GM23338 (cell line): Measurements from ENCODE around the gene ZNRF1. TPM values are rescaled to one million over a fixed set of nuclear protein-coding genes. Genes with fewer than 3 reads are reported as not detected.
A peak's percentile ranks its signal among the peaks of the same experiment; 100 is the strongest.

Experiments
- ATAC-seq: fragments of 200-7000 bp; cut with Tn5 transposase; 3 replicates; pipeline ENCODE4 v1.9.1; 2020
- DNase-seq: peaks from one replicate; pipeline ENCODE4 v3.0.0-alpha.2; 2015; ENCODE audit warnings: low spot score
- H2AFZ ChIP-seq: fragments of 200-600 bp; sonication (generic); 2 replicates; pipeline ENCODE4 v1.8.0; 2016; ENCODE audit warnings: antibody characterized with exemption, mild to moderate bottlenecking, moderate library complexity
- H3F3A ChIP-seq: fragments of 200-600 bp; sonication (generic); replicated peaks from 2 replicates; pipeline ENCODE4 v1.8.0; 2017; ENCODE audit warnings: antibody characterized with exemption, mixed run types, low read depth
- H3K27ac ChIP-seq: fragments of 200-600 bp; sonication (generic); 2 replicates; pipeline ENCODE4 v1.6.1; 2016; ENCODE audit warnings: low read depth
- H3K27me3 ChIP-seq: fragments of 200-600 bp; sonication (generic); 2 replicates; pipeline ENCODE4 v1.8.0; 2016; ENCODE audit warnings: mild to moderate bottlenecking, mixed run types, moderate library complexity; ENCODE audit not compliant: insufficient read depth
- H3K36me3 ChIP-seq: fragments of 200-600 bp; sonication (generic); 2 replicates; pipeline ENCODE4 v1.8.0; 2016; ENCODE audit warnings: mild to moderate bottlenecking; ENCODE audit not compliant: insufficient read depth
- H3K4me1 ChIP-seq: fragments of 200-600 bp; sonication (generic); 2 replicates; pipeline ENCODE4 v1.8.0; 2016; ENCODE audit warnings: mild to moderate bottlenecking, moderate library complexity; ENCODE audit not compliant: insufficient read depth
- H3K4me2 ChIP-seq: fragments of 200-600 bp; sonication (generic); 2 replicates; pipeline ENCODE4 v1.7.1; 2017; ENCODE audit warnings: mixed run types
- H3K4me3 ChIP-seq: fragments of 200-600 bp; sonication (generic); 2 replicates; pipeline ENCODE4 v1.6.1; 2016; ENCODE audit warnings: mixed run types
- H3K79me2 ChIP-seq: fragments of 200-600 bp; sonication (generic); replicated peaks from 2 replicates; pipeline ENCODE4 v1.8.0; 2017; ENCODE audit warnings: mild to moderate bottlenecking; ENCODE audit not compliant: insufficient read depth
- H3K9me2 ChIP-seq: fragments of 200-600 bp; sonication (generic); 2 replicates; pipeline ENCODE4 v1.8.0; 2017; ENCODE audit not compliant: insufficient read depth
- H4K20me1 ChIP-seq: fragments of 200-600 bp; sonication (generic); replicated peaks from 2 replicates; pipeline ENCODE4 v1.8.0; 2017; ENCODE audit warnings: mild to moderate bottlenecking; ENCODE audit not compliant: insufficient read depth
- H3K27ac Mint-ChIP-seq: 2 replicates; pipeline ENCODE4 v1.8.0; 2020; ENCODE audit warnings: inconsistent platforms, mild to moderate bottlenecking, moderate library complexity, mixed read lengths
- H3K27me3 Mint-ChIP-seq: 3 replicates; pipeline ENCODE4 v1.8.0; 2022; ENCODE audit warnings: low read depth, mild to moderate bottlenecking, moderate library complexity, mixed read lengths, inconsistent platforms; ENCODE audit not compliant: insufficient read depth, poor library complexity
- H3K36me3 Mint-ChIP-seq: 3 replicates; pipeline ENCODE4 v1.8.0; 2021; ENCODE audit warnings: low read depth, mild to moderate bottlenecking, inconsistent platforms, moderate library complexity, mixed read lengths
- H3K4me1 Mint-ChIP-seq: 3 replicates; pipeline ENCODE4 v1.8.0; 2020; ENCODE audit warnings: mild to moderate bottlenecking, inconsistent platforms, mixed read lengths
- H3K4me3 Mint-ChIP-seq: 3 replicates; pipeline ENCODE4 v1.8.0; 2021; ENCODE audit warnings: moderate library complexity, mild to moderate bottlenecking, inconsistent platforms, mixed read lengths
- H3K9me3 Mint-ChIP-seq: 3 replicates; pipeline ENCODE4 v1.8.0; 2020; ENCODE audit warnings: moderate library complexity, mild to moderate bottlenecking, inconsistent platforms, mixed read lengths
- CREB1 ChIP-seq: fragments of 250-450 bp; sonication (Bioruptor Pico); IDR thresholded peaks from 2 replicates; pipeline ENCODE4 v1.5.0; 2020; ENCODE audit warnings: low read depth, mild to moderate bottlenecking, moderate library complexity
- EZH2 ChIP-seq: fragments of 200-600 bp; sonication (generic); IDR thresholded peaks from one replicate; pipeline ENCODE4 v1.8.0; 2017; ENCODE audit warnings: antibody characterized with exemption, mild to moderate bottlenecking, low read depth; ENCODE audit not compliant: unreplicated experiment
- EZH2phosphoT487 ChIP-seq: fragments of 200-600 bp; sonication (generic); IDR thresholded peaks from one replicate; pipeline ENCODE4 v1.8.1; 2018; ENCODE audit warnings: antibody characterized with exemption; ENCODE audit not compliant: unreplicated experiment
- JUNB ChIP-seq: IDR thresholded peaks from one replicate; pipeline ENCODE4 v1.6.1; 2016; ENCODE audit warnings: antibody characterized with exemption; ENCODE audit not compliant: unreplicated experiment
- NANOG ChIP-seq: IDR thresholded peaks from 2 replicates; pipeline ENCODE4 v1.6.1; 2016; ENCODE audit warnings: antibody characterized with exemption, borderline replicate concordance
- POLR2AphosphoS5 ChIP-seq: IDR thresholded peaks from 2 replicates; pipeline ENCODE4 v1.6.1; 2016; ENCODE audit warnings: antibody characterized with exemption, low read depth
- STAT1 ChIP-seq: IDR thresholded peaks from one replicate; pipeline ENCODE4 v1.6.1; 2016; ENCODE audit warnings: antibody characterized with exemption; ENCODE audit not compliant: unreplicated experiment
- ZNF331 ChIP-seq: fragments of 250-450 bp; sonication (Bioruptor Pico); IDR thresholded peaks from 2 replicates; pipeline ENCODE4 v1.5.0; 2020; ENCODE audit warnings: low read depth, mild to moderate bottlenecking, moderate library complexity
- polyA plus RNA-seq: library from polyadenylated mRNA; unstranded; fragments of >200 nt; fragmentation: Nextera tagmentation; extraction: Ambion mirVana; gene quantifications from 2 replicates; pipeline ENCODE4 v1.2.1, GENCODE V29; 2016
- total RNA-seq: library from RNA; depleted of rRNA; stranded (reverse); fragments of >200 nt; shearing (Covaris generic); gene quantifications from 2 replicates; pipeline ENCODE4 v1.2.3, GENCODE V29; 2014
- TF ChIP-seq, protein P1 (sequence below): fragments of 250-450 bp; sonication (Bioruptor Pico); IDR thresholded peaks from 2 replicates; pipeline ENCODE4 v1.5.0; 2020; ENCODE audit warnings: mild to moderate bottlenecking, moderate library complexity
- TF ChIP-seq, protein P2 (sequence below): IDR thresholded peaks from 2 replicates; pipeline ENCODE4 v1.6.1; 2016; ENCODE audit warnings: antibody characterized with exemption
- TF ChIP-seq, protein P3 (sequence below), 2 experiments: fragments of 200-600 bp in 1 of 2; sonication (generic) in 1 of 2; conservative IDR thresholded peaks; 2 replicates each; pipeline versions ENCODE4 v1.5.1 to v1.6.1; 2016 to 2017; ENCODE audit warnings: antibody characterized with exemption in 2 of 2, low read depth in 2 of 2, mild to moderate bottlenecking in 2 of 2, moderate library complexity in 1 of 2

Gene ZNRF1
- total and polyA plus RNA-seq, 2 experiments from 2014 or later: 22.4 to 42.1 TPM

DNA sequence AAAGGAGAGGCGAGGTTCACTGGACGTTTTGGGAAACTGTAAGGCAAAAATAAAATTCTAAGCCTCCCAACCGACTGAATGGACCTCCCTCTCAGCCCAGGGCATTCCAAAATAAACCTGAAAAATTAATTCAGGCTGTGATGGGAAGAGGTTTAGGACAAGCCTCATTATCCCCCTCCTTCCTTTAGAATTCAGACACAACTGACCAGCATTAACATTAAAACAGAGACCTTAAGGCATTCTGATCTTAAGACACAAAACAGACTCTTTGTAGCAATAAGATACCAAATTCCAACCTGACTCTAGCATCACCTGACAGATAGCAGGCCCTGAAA lies 118.1 kb downstream of the ZNRF1 start (continued):
- TF ChIP-seq, protein P1, sequence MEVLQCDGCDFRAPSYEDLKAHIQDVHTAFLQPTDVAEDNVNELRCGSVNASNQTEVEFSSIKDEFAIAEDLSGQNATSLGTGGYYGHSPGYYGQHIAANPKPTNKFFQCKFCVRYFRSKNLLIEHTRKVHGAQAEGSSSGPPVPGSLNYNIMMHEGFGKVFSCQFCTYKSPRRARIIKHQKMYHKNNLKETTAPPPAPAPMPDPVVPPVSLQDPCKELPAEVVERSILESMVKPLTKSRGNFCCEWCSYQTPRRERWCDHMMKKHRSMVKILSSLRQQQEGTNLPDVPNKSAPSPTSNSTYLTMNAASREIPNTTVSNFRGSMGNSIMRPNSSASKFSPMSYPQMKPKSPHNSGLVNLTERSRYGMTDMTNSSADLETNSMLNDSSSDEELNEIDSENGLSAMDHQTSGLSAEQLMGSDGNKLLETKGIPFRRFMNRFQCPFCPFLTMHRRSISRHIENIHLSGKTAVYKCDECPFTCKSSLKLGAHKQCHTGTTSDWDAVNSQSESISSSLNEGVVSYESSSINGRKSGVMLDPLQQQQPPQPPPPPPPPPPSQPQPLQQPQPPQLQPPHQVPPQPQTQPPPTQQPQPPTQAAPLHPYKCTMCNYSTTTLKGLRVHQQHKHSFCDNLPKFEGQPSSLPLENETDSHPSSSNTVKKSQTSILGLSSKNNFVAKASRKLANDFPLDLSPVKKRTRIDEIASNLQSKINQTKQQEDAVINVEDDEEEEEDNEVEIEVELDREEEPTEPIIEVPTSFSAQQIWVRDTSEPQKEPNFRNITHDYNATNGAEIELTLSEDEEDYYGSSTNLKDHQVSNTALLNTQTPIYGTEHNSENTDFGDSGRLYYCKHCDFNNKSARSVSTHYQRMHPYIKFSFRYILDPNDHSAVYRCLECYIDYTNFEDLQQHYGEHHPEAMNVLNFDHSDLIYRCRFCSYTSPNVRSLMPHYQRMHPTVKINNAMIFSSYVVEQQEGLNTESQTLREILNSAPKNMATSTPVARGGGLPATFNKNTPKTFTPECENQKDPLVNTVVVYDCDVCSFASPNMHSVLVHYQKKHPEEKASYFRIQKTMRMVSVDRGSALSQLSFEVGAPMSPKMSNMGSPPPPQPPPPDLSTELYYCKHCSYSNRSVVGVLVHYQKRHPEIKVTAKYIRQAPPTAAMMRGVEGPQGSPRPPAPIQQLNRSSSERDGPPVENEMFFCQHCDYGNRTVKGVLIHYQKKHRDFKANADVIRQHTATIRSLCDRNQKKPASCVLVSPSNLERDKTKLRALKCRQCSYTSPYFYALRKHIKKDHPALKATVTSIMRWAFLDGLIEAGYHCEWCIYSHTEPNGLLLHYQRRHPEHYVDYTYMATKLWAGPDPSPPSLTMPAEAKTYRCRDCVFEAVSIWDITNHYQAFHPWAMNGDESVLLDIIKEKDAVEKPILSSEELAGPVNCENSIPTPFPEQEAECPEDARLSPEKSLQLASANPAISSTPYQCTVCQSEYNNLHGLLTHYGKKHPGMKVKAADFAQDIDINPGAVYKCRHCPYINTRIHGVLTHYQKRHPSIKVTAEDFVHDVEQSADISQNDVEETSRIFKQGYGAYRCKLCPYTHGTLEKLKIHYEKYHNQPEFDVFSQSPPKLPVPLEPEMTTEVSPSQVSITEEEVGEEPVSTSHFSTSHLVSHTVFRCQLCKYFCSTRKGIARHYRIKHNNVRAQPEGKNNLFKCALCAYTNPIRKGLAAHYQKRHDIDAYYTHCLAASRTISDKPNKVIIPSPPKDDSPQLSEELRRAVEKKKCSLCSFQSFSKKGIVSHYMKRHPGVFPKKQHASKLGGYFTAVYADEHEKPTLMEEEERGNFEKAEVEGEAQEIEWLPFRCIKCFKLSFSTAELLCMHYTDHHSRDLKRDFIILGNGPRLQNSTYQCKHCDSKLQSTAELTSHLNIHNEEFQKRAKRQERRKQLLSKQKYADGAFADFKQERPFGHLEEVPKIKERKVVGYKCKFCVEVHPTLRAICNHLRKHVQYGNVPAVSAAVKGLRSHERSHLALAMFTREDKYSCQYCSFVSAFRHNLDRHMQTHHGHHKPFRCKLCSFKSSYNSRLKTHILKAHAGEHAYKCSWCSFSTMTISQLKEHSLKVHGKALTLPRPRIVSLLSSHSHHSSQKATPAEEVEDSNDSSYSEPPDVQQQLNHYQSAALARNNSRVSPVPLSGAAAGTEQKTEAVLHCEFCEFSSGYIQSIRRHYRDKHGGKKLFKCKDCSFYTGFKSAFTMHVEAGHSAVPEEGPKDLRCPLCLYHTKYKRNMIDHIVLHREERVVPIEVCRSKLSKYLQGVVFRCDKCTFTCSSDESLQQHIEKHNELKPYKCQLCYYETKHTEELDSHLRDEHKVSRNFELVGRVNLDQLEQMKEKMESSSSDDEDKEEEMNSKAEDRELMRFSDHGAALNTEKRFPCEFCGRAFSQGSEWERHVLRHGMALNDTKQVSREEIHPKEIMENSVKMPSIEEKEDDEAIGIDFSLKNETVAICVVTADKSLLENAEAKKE (CRISPR knock-in tag): no peak
- TF ChIP-seq NANOG: no peak
- TF ChIP-seq, protein P2, sequence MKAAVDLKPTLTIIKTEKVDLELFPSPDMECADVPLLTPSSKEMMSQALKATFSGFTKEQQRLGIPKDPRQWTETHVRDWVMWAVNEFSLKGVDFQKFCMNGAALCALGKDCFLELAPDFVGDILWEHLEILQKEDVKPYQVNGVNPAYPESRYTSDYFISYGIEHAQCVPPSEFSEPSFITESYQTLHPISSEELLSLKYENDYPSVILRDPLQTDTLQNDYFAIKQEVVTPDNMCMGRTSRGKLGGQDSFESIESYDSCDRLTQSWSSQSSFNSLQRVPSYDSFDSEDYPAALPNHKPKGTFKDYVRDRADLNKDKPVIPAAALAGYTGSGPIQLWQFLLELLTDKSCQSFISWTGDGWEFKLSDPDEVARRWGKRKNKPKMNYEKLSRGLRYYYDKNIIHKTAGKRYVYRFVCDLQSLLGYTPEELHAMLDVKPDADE: no peak

DNA sequence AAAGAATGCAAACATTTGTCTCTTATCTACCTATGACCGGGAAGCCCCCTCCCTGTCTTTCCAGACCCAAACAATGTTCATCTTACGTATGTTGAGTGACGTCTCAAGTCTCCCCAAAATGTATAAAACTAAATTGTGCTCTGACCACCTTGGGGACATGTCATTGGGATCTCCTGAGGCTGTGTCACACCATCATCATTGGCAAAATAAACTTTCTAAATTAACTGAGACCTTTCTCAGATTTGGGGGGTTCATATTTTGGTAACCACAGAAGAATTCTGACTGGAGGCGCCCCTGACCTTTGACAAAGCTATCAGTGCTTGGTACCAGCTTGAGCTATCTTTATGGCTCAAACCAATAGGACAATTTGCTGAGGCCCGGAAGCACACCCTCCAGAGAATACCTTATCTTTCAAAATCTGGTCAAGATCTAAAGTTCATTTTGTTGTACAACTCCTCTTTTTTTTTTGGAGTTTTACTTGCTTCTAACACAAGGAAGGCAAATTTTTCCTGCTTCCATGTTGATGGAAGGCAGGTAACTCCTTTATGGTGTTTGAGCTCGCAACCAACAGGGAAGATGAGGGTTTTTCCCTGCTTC lies 120.2 kb downstream of the ZNRF1 start:
- Histone ChIP-seq H3K4me2 (peak overlapping the region; percentile 10; the same call in 1 of the 2 replicates), H2AFZ (peak overlapping the region; percentile 47; the same call in 1 of the 2 replicates)
- ATAC-seq: no peak
- TF ChIP-seq ZNF331 (CRISPR knock-in tag) (no peak), JUNB (no peak), EZH2phosphoT487 (no peak), CREB1 (no peak), STAT1 (no peak), EZH2 (no peak), POLR2AphosphoS5 (no peak)
- TF ChIP-seq, protein P3, sequence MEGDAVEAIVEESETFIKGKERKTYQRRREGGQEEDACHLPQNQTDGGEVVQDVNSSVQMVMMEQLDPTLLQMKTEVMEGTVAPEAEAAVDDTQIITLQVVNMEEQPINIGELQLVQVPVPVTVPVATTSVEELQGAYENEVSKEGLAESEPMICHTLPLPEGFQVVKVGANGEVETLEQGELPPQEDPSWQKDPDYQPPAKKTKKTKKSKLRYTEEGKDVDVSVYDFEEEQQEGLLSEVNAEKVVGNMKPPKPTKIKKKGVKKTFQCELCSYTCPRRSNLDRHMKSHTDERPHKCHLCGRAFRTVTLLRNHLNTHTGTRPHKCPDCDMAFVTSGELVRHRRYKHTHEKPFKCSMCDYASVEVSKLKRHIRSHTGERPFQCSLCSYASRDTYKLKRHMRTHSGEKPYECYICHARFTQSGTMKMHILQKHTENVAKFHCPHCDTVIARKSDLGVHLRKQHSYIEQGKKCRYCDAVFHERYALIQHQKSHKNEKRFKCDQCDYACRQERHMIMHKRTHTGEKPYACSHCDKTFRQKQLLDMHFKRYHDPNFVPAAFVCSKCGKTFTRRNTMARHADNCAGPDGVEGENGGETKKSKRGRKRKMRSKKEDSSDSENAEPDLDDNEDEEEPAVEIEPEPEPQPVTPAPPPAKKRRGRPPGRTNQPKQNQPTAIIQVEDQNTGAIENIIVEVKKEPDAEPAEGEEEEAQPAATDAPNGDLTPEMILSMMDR (conservative IDR thresholded peaks at IDR 0.05; ENCODE audit: low read depth in 2 of 2): no peak
- TF ChIP-seq, protein P2: no peak

More for the DNA sequence above, 120.2 kb downstream of the ZNRF1 start:
- DNase-seq: no peak
- H3F3A ChIP-seq: no peaks in the 10 kb centered on the region
- peaks cover 32% of the 10 kb centered on the region for H3K4me1 ChIP-seq
- H3K9me3 Mint-ChIP-seq: peaks cover 46% of the 10 kb centered on the region
- no peak overlapping the region for H3K4me3 Mint-ChIP-seq
- H3K27me3 Mint-ChIP-seq: peaks cover 3% of the 10 kb centered on the region
- H3K9me2 ChIP-seq: no peaks in the 10 kb centered on the region
- no peaks in the 10 kb centered on the region for H3K27me3 ChIP-seq
- H3K4me3 ChIP-seq: no peak overlapping the region
- peaks cover 28% of the 10 kb centered on the region for H3K4me1 Mint-ChIP-seq
- peaks cover 26% of the 10 kb centered on the region; the same call in 2 of the 3 replicates for H3K36me3 Mint-ChIP-seq
- no peaks in the 10 kb centered on the region for H3K79me2 ChIP-seq
- peak overlapping the region; percentile 35; the same call in 1 of the 2 replicates for H3K27ac Mint-ChIP-seq
- no peaks in the 10 kb centered on the region for H4K20me1 ChIP-seq
- peaks cover 10% of the 10 kb centered on the region for H3K36me3 ChIP-seq
- peak overlapping the region; percentile 78; the same call in 1 of the 2 replicates for H3K27ac ChIP-seq
